Trophoblast cell (in vitro differentiated cells and primary cell): ENCODE results near the gene TMEM171.

Experiments used
- DNase-seq, 2 donors: peaks; one replicate each; pipeline ENCODE4 v3.0.0-alpha.2; 2016
- H2AFZ ChIP-seq: 2 replicates; pipeline ENCODE4 v1.6.1; 2013; ENCODE audit warnings: low read length, moderate library complexity, mild to moderate bottlenecking; ENCODE audit not compliant: insufficient read depth, poor library complexity
- H2AK5ac ChIP-seq: 2 replicates; pipeline ENCODE4 v1.6.1; 2013; ENCODE audit warnings: mild to moderate bottlenecking, low read length
- H2BK120ac ChIP-seq: 2 replicates; pipeline ENCODE4 v1.6.1; 2013; ENCODE audit warnings: low read length, mild to moderate bottlenecking, moderate library complexity; ENCODE audit not compliant: insufficient read depth, poor library complexity
- H2BK12ac ChIP-seq: 2 replicates; pipeline ENCODE4 v1.6.1; 2013; ENCODE audit warnings: mild to moderate bottlenecking, low read length, moderate library complexity
- H2BK5ac ChIP-seq: 2 replicates; pipeline ENCODE4 v1.6.1; 2013; ENCODE audit warnings: low read length, low read depth, moderate library complexity, mild to moderate bottlenecking; ENCODE audit not compliant: poor library complexity
- H3K14ac ChIP-seq: 2 replicates; pipeline ENCODE4 v1.6.1; 2013; ENCODE audit warnings: mild to moderate bottlenecking, low read length
- H3K18ac ChIP-seq: 2 replicates; pipeline ENCODE4 v1.6.1; 2013; ENCODE audit warnings: mild to moderate bottlenecking, low read length
- H3K23ac ChIP-seq: 2 replicates; pipeline ENCODE4 v1.6.1; 2013; ENCODE audit warnings: low read length
- H3K27ac ChIP-seq: 2 replicates; pipeline ENCODE4 v1.5.1; 2013; ENCODE audit warnings: low read depth, mild to moderate bottlenecking, inconsistent platforms, low read length, moderate library complexity
- H3K27me3 ChIP-seq: 2 replicates; pipeline ENCODE4 v1.6.1; 2013; ENCODE audit warnings: inconsistent platforms, mild to moderate bottlenecking, low read length, moderate library complexity; ENCODE audit not compliant: insufficient read depth
- H3K36me3 ChIP-seq, 2 experiments: 1 replicate in 1 of 2; 2 replicates in 1 of 2; pipeline ENCODE4 v1.6.1; 2013; ENCODE audit warnings: low read length in 2 of 2, mild to moderate bottlenecking in 2 of 2, moderate library complexity in 1 of 2; ENCODE audit not compliant: insufficient read depth in 2 of 2, control insufficient read depth in 1 of 2
- H3K4ac ChIP-seq: 2 replicates; pipeline ENCODE4 v1.6.1; 2013; ENCODE audit warnings: low read depth, mild to moderate bottlenecking, low read length, moderate library complexity
- H3K4me1 ChIP-seq, 2 experiments: 1 replicate in 1 of 2; 2 replicates in 1 of 2; pipeline ENCODE4 v1.6.1; 2013; ENCODE audit warnings: low read length in 2 of 2, mild to moderate bottlenecking in 2 of 2, moderate library complexity in 1 of 2; ENCODE audit not compliant: insufficient read depth in 2 of 2, control insufficient read depth in 1 of 2
- H3K4me2 ChIP-seq: 2 replicates; pipeline ENCODE4 v1.6.1; 2013; ENCODE audit warnings: inconsistent platforms, mild to moderate bottlenecking, low read length, moderate library complexity
- H3K4me3 ChIP-seq: 2 replicates; pipeline ENCODE4 v1.5.1; 2013; ENCODE audit warnings: mild to moderate bottlenecking, low read depth, low read length, inconsistent platforms
- H3K79me1 ChIP-seq: one replicate; pipeline ENCODE4 v1.6.1; 2013; ENCODE audit warnings: low read length
- H3K79me2 ChIP-seq: 2 replicates; pipeline ENCODE4 v1.6.1; 2013; ENCODE audit warnings: low read length, mild to moderate bottlenecking; ENCODE audit not compliant: control insufficient read depth, insufficient read depth, poor library complexity
- H3K9ac ChIP-seq: 2 replicates; pipeline ENCODE4 v1.6.1; 2013; ENCODE audit warnings: mild to moderate bottlenecking, low read length
- H3K9me3 ChIP-seq: 2 replicates; pipeline ENCODE4 v1.6.1; 2013; ENCODE audit warnings: low read depth, mild to moderate bottlenecking, control low read depth, inconsistent platforms, low read length; ENCODE audit not compliant: insufficient read depth
- H4K12ac ChIP-seq: 2 replicates; pipeline ENCODE4 v1.6.1; 2013; ENCODE audit warnings: low read depth, mild to moderate bottlenecking, low read length, moderate library complexity
- H4K8ac ChIP-seq: 2 replicates; pipeline ENCODE4 v1.6.1; 2013; ENCODE audit warnings: low read depth, mild to moderate bottlenecking, low read length, moderate library complexity
- H4K91ac ChIP-seq: one replicate; pipeline ENCODE4 v1.6.1; 2013; ENCODE audit warnings: low read depth, mild to moderate bottlenecking, low read length, moderate library complexity
- whole genome bisulfite sequencing: extraction: QIAGEN DNeasy Blood & Tissue Kit; methylation state at CpG from one replicate; pipeline ENCODE4 v1.1.7; 2013; ENCODE audit warnings: missing lambda C conversion rate; ENCODE audit not compliant: insufficient read length, insufficient coverage; ENCODE audit errors: extremely low coverage; 5-methylcytosine and 5-hydroxymethylcytosine counted together

TMEM171 gene

GRCh38 chr5:73131711-73132425, 11.5 kb downstream of the TMEM171 start:
- no peak overlapping the region for H4K8ac ChIP-seq
- no peak overlapping the region for H3K9ac ChIP-seq
- no peaks in the 10 kb centered on the region for H3K79me2 ChIP-seq
- no peak overlapping the region for H3K18ac ChIP-seq
- H3K4ac ChIP-seq: no peak overlapping the region
- no peak overlapping the region for H4K91ac ChIP-seq
- no peaks in the 10 kb centered on the region for H3K9me3 ChIP-seq
- DNase-seq: no peak
- no peak overlapping the region for H3K4me2 ChIP-seq
- no peak overlapping the region for H2BK5ac ChIP-seq
- H2AFZ ChIP-seq: no peak overlapping the region
- no peak overlapping the region for H4K12ac ChIP-seq
- no peak overlapping the region for H2AK5ac ChIP-seq
- H2BK120ac ChIP-seq: no peak overlapping the region
- H3K14ac ChIP-seq: no peak overlapping the region
- H3K4me1 ChIP-seq: peaks cover 16 to 21% of the 10 kb centered on the region in 2 experiments
- no peaks in the 10 kb centered on the region for H3K36me3 ChIP-seq
- H3K79me1 ChIP-seq: peaks cover 9% of the 10 kb centered on the region
- H3K27me3 ChIP-seq: no peaks in the 10 kb centered on the region
- H3K23ac ChIP-seq: no peak overlapping the region
- H3K4me3 ChIP-seq: no peak overlapping the region
- WGBS: no CpG with 5 or more reads among the region's 3 CpGs
- H3K27ac ChIP-seq: no peak overlapping the region
- H2BK12ac ChIP-seq: no peak overlapping the region

- no peak overlapping the region for H4K91ac ChIP-seq
- no peak overlapping the region for H3K4me3 ChIP-seq
- no peak for DNase-seq
- no peak overlapping the region for H3K14ac ChIP-seq
- no peak overlapping the region for H3K23ac ChIP-seq
- H2BK12ac ChIP-seq: no peak overlapping the region
- no peaks in the 10 kb centered on the region for H3K27me3 ChIP-seq
- no peak overlapping the region for H2BK120ac ChIP-seq
- H2AK5ac ChIP-seq: no peak overlapping the region
- H4K8ac ChIP-seq: no peak overlapping the region
- H3K4ac ChIP-seq: no peak overlapping the region
- no peak overlapping the region for H2AFZ ChIP-seq
- H3K27ac ChIP-seq: no peak overlapping the region
- WGBS: no CpG with 5 or more reads among the region's 2 CpGs
- H3K4me2 ChIP-seq: no peak overlapping the region
- H3K79me1 ChIP-seq: peaks cover 9% of the 10 kb centered on the region
- H3K36me3 ChIP-seq: no peaks in the 10 kb centered on the region
- peaks cover 16 to 24% of the 10 kb centered on the region in 2 experiments for H3K4me1 ChIP-seq
- H4K12ac ChIP-seq: no peak overlapping the region
- no peak overlapping the region for H3K18ac ChIP-seq
- no peak overlapping the region for H2BK5ac ChIP-seq
- no peaks in the 10 kb centered on the region for H3K79me2 ChIP-seq
- H3K9me3 ChIP-seq: no peaks in the 10 kb centered on the region
- H3K9ac ChIP-seq: no peak overlapping the region
Observed at GRCh38 chr5:73132759-73133158, 12.4 kb downstream of the TMEM171 start.

DNA sequence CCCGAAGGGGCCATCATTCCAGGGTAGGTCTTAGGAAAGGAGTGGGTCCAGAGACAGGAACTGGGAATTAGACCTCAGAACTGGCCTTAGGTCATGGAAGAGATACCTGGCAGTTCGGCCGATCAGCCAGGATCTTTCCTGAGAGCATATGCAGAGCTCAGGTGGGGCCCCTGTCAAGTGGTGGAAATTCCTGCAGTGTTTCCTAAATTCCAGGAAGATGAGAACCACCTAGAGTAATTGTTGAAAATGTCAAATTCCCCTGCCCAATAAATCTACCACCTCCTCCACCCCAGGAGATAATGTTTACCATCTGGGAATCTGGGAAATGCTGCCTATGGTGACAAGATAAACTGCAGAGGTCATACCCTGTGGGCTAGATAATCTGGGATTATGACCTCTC, 14.6 kb downstream of the TMEM171 start:
- peak overlapping the region; percentile 8 for H2BK120ac ChIP-seq
- H3K9ac ChIP-seq: no peak overlapping the region
- no peak overlapping the region for H3K18ac ChIP-seq
- H3K4me3 ChIP-seq: no peak overlapping the region
- no peak overlapping the region for H2BK12ac ChIP-seq
- no peak overlapping the region for H2AFZ ChIP-seq
- H3K9me3 ChIP-seq: no peaks in the 10 kb centered on the region
- no peak overlapping the region for H4K8ac ChIP-seq
- H3K4me2 ChIP-seq: peak overlapping the region; percentile 12
- H4K91ac ChIP-seq: peak overlapping the region; percentile 25
- H4K12ac ChIP-seq: no peak overlapping the region
- no peaks in the 10 kb centered on the region for H3K27me3 ChIP-seq
- H3K79me2 ChIP-seq: no peaks in the 10 kb centered on the region
- H3K4ac ChIP-seq: no peak overlapping the region
- no CpG with 5 or more reads among the region's 3 CpGs for WGBS
- peaks cover 9% of the 10 kb centered on the region for H3K79me1 ChIP-seq
- H3K23ac ChIP-seq: peak overlapping the region; percentile 85
- H3K27ac ChIP-seq: peak overlapping the region; percentile 63
- no peak overlapping the region for H2AK5ac ChIP-seq
- DNase-seq: no peak
- no peak overlapping the region for H2BK5ac ChIP-seq
- H3K36me3 ChIP-seq: no peaks in the 10 kb centered on the region
- no peak overlapping the region for H3K14ac ChIP-seq
- H3K4me1 ChIP-seq: peaks cover 16 to 24% of the 10 kb centered on the region in 2 experiments

GRCh38 chr5:73135429-73136054, 15.2 kb downstream of the TMEM171 start:
- peak overlapping the region; percentile 8 for H2BK120ac ChIP-seq
- H2AFZ ChIP-seq: no peak overlapping the region
- no peaks in the 10 kb centered on the region for H3K36me3 ChIP-seq
- H3K23ac ChIP-seq: no peak overlapping the region
- peak overlapping the region; percentile 63 for H3K27ac ChIP-seq
- H3K4me2 ChIP-seq: peak overlapping the region; percentile 12
- no peak overlapping the region for H3K9ac ChIP-seq
- no peaks in the 10 kb centered on the region for H3K9me3 ChIP-seq
- H2AK5ac ChIP-seq: no peak overlapping the region
- peak overlapping the region; percentile 46 for H4K91ac ChIP-seq
- peaks cover 16 to 24% of the 10 kb centered on the region in 2 experiments for H3K4me1 ChIP-seq
- peak overlapping the region; percentile 54 for H2BK5ac ChIP-seq
- H3K27me3 ChIP-seq: no peaks in the 10 kb centered on the region
- no peak overlapping the region for H3K4me3 ChIP-seq
- no peak overlapping the region for H3K18ac ChIP-seq
- no peak overlapping the region for H3K4ac ChIP-seq
- H3K79me2 ChIP-seq: no peaks in the 10 kb centered on the region
- H2BK12ac ChIP-seq: no peak overlapping the region
- H4K8ac ChIP-seq: peak overlapping the region; percentile 36
- peak in 1 of 2 donors; percentile 21 for DNase-seq
- peak overlapping the region; percentile 45 for H3K14ac ChIP-seq
- H4K12ac ChIP-seq: no peak overlapping the region
- no CpG with 5 or more reads among the region's 6 CpGs for WGBS
- peaks cover 9% of the 10 kb centered on the region for H3K79me1 ChIP-seq
